AG09319 (cell line): ENCODE results near the gene FBXL3.

Experiments
- DNase-seq: peaks from one replicate; pipeline ENCODE4 v3.0.0-alpha.2; 2010; ENCODE audit warnings: low read depth; ENCODE audit errors: extremely low read depth
- TF ChIP-seq, protein P1 (sequence below): IDR thresholded peaks from 2 replicates; pipeline ENCODE4 v1.5.1; 2011; ENCODE audit warnings: low read depth, mild to moderate bottlenecking, inconsistent platforms, low read length, moderate library complexity

FBXL3 gene

DNA sequence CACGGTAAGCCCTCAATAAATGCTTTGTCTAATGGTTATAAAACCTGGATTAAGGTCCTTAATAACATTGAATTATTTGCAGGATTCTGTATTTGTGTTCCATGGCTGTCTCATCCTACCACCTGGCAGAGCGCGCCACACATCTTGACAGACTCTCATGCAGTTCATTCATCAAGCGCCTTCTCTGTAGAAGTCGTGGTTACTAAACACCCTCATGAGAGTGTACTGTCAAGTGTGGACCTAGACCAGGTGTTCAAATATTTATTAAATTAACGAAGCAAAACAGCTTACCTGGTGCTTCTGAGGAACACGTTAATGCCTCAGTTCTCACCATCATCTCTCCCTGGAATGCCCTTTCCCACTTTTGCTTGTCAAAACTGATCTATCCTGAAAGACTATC lies 13.1 kb upstream of the FBXL3 start:
- no peak for DNase-seq
- TF ChIP-seq, protein P1, sequence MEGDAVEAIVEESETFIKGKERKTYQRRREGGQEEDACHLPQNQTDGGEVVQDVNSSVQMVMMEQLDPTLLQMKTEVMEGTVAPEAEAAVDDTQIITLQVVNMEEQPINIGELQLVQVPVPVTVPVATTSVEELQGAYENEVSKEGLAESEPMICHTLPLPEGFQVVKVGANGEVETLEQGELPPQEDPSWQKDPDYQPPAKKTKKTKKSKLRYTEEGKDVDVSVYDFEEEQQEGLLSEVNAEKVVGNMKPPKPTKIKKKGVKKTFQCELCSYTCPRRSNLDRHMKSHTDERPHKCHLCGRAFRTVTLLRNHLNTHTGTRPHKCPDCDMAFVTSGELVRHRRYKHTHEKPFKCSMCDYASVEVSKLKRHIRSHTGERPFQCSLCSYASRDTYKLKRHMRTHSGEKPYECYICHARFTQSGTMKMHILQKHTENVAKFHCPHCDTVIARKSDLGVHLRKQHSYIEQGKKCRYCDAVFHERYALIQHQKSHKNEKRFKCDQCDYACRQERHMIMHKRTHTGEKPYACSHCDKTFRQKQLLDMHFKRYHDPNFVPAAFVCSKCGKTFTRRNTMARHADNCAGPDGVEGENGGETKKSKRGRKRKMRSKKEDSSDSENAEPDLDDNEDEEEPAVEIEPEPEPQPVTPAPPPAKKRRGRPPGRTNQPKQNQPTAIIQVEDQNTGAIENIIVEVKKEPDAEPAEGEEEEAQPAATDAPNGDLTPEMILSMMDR = no peak

DNA sequence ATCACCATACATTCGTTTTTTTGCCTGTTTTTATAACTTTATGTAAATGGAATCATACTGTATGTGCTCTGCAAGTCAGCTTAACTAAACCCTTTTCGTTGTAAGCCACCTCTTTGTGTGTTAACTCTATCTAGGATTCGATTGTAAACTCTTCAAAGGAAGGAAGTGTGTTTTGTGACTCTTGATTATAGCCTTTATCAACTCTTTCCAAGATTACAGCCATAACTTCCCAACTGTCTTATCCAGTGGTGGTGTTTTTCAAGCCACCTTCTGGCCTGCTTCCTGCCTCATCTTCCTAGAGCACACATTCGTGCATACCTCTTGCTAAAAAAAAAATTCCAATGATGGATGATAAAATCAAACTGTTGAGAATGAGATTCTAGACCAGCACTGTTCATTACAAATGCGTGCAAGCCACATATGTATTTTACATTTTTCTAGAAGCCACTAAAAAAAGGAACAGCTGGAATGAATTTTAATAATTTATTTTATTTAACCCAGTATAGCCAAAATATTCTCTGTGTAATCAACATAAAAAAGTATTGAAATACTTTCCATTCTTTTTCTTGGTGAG lies 12.0 kb upstream of the FBXL3 start:
- TF ChIP-seq, protein P1 = no peak
- no peak for DNase-seq

DNA sequence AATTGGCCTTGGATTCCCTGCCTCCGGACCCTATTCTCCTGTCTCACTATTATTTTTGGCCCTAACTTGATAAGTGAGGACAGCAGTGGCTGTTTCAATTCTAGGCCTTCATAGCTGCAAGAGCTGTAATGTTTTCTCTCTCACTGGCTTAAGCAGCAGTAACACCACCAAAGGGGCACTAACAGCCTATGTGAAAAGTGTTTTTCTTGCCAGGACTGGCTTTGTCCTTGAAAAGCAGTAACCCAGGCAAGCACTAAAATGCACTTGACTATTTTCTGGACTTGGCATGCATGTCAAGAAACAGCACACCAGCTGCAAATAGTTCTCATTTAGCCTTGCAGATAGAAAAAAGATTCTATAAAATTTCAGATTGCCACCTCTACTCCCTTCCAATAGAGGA lies 9.3 kb upstream of the FBXL3 start:
- no peak for DNase-seq
- TF ChIP-seq, protein P1 = no peak

DNA sequence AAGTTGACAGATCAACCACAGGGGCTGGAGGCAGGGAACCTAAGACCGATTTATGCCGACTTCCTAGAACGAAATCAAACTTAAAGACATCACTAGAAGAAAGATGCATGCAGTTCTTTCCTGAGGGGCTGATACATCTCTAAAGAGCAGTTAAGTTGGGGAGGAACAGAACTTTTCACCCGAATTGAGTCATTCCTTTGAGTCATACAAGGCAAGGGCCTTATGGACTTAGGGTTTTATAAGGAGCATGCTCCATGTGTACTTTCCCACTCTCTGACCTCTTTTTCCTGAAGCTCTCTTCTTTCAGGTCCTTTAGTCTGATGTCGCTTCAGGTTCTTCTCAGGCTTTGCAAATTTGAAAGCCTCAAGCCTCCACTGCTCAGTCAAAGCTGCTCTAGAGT lies 7.9 kb upstream of the FBXL3 start:
- no peak for DNase-seq
- TF ChIP-seq, protein P1 = no peak

DNA sequence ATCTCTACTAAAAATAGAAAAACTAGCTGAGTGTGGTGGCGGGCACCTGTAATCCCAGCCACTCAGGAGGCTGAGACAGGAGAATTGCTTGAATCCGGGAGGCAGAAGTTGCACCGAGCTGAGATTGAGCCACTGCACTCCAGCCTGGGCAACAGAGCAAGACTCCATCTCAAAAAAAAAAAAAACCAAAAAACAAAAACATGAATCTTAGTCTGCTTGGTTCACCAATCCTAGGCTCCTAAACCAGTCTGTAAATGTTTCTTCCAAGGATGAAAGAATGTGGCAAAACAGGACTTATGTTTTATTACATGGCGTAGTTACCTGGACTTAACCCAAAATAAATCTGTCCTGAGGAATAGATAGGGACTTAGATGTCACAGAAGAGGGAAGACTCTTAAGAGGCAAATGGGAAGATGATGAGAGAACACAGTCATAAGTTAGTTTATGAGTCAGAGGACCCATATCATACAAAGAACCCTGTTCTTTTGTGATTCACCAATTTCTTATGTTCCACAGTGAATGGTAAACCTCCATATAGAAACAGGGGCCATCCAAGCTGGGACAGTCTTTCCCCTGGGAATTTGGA lies 6.9 kb upstream of the FBXL3 start:
- TF ChIP-seq, protein P1 = no peak
- DNase-seq = no peak

DNA sequence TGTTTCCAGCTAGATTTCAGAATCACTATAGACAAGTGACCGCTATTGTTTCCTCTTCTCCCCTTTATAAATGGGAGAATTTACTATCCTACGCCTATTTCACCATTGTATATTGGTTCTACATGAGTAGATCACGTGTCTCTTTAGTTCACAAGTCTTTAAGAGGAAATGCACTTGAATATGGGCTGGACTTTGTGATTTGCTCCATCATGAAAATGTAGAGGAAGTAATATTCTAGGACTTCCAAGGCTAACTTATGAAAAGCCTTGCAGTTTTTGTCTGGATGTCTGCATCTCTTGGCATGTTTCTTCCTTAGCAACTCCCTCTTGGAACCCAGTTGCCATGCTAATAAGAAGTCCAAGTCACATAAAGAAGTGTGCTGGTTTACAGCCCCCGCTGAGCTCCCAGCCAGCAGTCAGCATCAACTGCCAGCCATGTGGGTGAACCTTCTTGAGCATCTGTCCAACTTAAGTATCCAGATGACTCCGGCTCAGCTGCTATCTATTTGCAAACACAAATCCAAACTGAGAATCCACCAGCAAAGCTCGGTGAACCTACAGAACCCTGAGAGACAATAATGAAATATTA lies 4.8 kb upstream of the FBXL3 start:
- no peak for DNase-seq
- TF ChIP-seq, protein P1 = no peak

DNA sequence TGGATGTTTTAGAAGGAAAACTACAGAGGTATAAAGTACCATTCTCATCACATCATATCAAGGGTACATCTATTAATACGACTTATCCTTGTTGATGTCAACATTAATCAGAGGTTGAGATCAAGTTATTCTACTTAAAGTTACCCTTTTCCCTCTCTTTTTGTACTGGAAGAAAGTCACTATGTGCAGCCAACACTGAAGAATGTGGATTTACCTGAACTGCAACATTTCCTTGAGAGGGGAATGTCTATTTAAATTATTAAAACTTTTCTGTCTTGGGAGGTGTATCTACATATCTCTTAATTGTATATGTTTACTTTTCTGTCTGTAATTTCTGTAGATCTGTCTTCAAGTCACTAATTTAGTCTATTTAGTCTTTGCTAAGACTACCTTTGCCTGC lies 2.5 kb upstream of the FBXL3 start:
- TF ChIP-seq, protein P1 = no peak
- no peak for DNase-seq
